ENCODE data around the gene YWHAH.

YWHAH gene

DNA sequence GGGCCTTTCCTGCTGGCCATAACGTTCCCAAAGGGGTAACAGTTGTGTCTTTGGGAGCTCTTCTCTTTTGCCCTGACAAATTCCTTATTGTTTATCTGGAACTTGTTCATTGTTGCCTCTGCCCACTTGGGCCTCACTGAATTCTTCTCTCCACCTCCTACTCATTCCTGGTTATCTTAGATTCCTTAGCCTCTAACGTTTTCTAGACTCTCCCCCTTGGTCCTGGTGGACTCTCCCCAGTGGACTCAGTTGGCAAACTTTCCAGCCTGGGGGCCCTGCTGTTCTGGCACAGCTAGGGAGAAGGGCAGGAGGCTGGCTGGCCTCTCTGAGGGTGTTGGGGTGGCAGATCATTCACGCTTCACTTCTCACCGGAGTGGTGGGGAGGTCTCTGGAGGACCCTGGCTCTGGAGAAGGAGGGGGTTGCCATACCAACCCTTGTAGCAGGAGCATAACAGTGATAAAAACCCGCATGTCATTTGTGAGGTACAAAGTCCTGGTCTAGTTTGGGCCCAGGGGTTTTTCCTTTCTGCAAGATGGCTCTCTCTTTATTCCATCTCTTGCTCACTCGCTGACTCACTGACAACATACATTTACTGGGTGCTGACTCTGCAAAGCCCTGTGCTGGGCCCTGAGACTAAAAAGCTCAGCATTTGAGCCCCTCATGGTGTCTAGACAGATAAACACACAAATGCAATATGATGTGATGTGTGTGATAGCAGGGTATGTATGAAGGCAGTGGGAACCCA is 39.7 kb downstream of the YWHAH start:
- no peak for DNase-seq

GRCh38 chr22:31987218-31987617 is 42.9 kb downstream of the YWHAH start:
- no peak for DNase-seq

GRCh38 chr22:31991102-31991839 is 46.9 kb downstream of the YWHAH start:
- no peak for DNase-seq

GRCh38 chr22:31995046-31995445 is 50.7 kb downstream of the YWHAH start:
- no peak for DNase-seq

- no peak for DNase-seq
Observed at GRCh38 chr22:31995807-31996206, 51.5 kb downstream of the YWHAH start.

DNA sequence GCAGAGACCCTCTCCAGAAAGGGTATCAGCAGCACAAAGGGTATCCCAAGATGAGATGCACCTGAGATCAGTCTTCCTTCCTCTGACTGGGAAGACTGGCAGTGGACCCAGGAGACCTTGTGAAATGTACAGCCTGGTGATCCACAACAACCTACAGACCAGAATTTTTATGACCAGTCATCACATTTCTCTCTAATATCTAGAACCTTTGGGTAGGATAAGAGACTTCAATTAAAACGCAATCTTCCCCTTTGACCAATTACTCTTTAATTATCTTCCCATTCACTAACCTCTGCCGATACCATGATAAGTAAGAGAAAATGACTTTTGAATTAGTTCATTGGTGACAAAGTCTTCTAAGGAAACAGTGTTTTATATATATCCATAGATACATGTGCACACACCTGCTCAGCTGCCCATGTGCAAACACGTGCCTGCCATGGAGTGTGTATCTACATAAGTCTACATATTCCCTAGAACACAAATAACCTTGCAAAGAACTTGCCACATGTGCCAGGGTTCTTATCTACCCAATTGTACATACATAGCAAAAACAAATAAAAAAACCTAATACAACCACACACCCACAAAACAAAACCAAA is 54.5 kb downstream of the YWHAH start:
- DNase-seq, result no peak

DNA sequence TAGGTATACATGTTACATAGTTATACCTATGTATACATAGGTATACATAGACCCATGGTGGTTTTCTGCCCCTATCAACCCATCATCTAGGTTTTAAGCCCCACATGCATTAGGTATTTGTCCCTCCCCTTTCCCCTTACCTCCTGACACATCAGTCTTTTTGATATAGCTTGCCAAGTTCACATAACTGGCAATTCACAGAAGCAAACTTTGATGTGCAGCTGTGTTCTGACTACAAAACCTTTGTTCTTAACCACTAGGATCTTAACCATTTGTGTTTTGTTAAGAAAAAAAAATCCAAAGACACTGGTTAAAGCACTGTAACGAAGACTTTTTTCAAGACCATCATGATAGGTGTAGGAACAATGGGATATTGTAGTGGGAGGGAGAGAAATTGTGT is 55.8 kb downstream of the YWHAH start:
- no peak for DNase-seq

DNA sequence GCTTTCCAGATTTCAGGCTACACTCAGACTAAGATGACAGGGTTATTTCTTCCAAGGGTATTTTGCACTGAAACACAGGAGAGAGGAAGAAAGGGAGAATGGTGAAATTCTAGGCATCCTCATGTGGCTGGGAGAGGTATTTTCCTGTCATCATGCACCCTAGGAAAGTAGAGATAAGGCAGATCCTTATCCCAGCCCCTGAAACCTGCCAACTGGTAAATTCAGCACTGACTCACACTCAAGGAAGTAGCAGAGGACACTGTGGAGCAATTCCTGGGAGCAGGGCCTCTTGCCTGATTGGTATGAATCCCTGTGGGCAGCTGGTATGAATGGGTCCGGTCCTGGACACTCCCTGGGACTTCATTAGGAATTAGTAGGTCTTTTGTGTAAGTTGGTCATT is 61.1 kb downstream of the YWHAH start:
- no peak for DNase-seq
